MM.1S (cell line): ENCODE results near the gene CDT1.

ENCODE experiments used
- DNase-seq: peaks from one replicate; pipeline ENCODE4 v3.0.0-alpha.2; 2015
- H2AFZ ChIP-seq: fragments of 300-600 bp; sonication (generic); 2 replicates; pipeline ENCODE4 v1.6.0; 2016; ENCODE audit warnings: antibody characterized with exemption, low read length
- H3F3A ChIP-seq: fragments of 300-600 bp; sonication (generic); 2 replicates; pipeline ENCODE4 v1.6.1; 2016; ENCODE audit warnings: mild to moderate bottlenecking, antibody characterized with exemption, low read length, moderate library complexity, mixed read lengths; ENCODE audit not compliant: insufficient read depth
- H3K27ac ChIP-seq: fragments of 300-600 bp; sonication (generic); 2 replicates; pipeline ENCODE4 v1.5.1; 2016; ENCODE audit warnings: mild to moderate bottlenecking, low read length
- H3K27me3 ChIP-seq: fragments of 300-600 bp; sonication (generic); replicated peaks from 2 replicates; pipeline ENCODE4 v1.6.0; 2016; ENCODE audit warnings: low read length; ENCODE audit not compliant: insufficient read depth
- H3K36me3 ChIP-seq: fragments of 300-600 bp; sonication (generic); replicated peaks from 2 replicates; pipeline ENCODE4 v1.6.1; 2016; ENCODE audit warnings: mild to moderate bottlenecking, low read length, mixed read lengths; ENCODE audit not compliant: insufficient read depth
- H3K4me1 ChIP-seq: fragments of 300-600 bp; sonication (generic); 2 replicates; pipeline ENCODE4 v1.6.1; 2016; ENCODE audit warnings: low read length, mixed read lengths
- H3K4me2 ChIP-seq: fragments of 300-600 bp; sonication (generic); 2 replicates; pipeline ENCODE4 v1.6.0; 2016; ENCODE audit warnings: low read depth, low read length
- H3K4me3 ChIP-seq: fragments of 300-600 bp; sonication (generic); 2 replicates; pipeline ENCODE4 v1.5.1; 2016; ENCODE audit warnings: low read length, mixed read lengths
- H3K79me2 ChIP-seq: fragments of 300-600 bp; sonication (generic); 2 replicates; pipeline ENCODE4 v1.6.1; 2016; ENCODE audit warnings: mixed run types, low read length, mixed read lengths
- H3K9ac ChIP-seq: fragments of 300-600 bp; sonication (generic); 2 replicates; pipeline ENCODE4 v1.6.1; 2016; ENCODE audit warnings: low read length, mixed read lengths
- H3K9me2 ChIP-seq: fragments of 300-600 bp; sonication (generic); replicated peaks from 2 replicates; pipeline ENCODE4 v1.6.1; 2016; ENCODE audit warnings: mild to moderate bottlenecking, low read length, mixed read lengths; ENCODE audit not compliant: insufficient read depth
- H3K9me3 ChIP-seq: fragments of 300-600 bp; sonication (generic); replicated peaks from 2 replicates; pipeline ENCODE4 v1.6.1; 2016; ENCODE audit warnings: mild to moderate bottlenecking, low read length, mixed read lengths; ENCODE audit not compliant: insufficient read depth
- H4K20me1 ChIP-seq: fragments of 300-600 bp; sonication (generic); 2 replicates; pipeline ENCODE4 v1.6.1; 2016; ENCODE audit warnings: mild to moderate bottlenecking, low read length, moderate library complexity, mixed read lengths; ENCODE audit not compliant: insufficient read depth
- CTCF ChIP-seq: fragments of 300-600 bp; sonication (generic); IDR thresholded peaks from 2 replicates; pipeline ENCODE4 v1.5.1; 2016; ENCODE audit warnings: antibody characterized with exemption, low read length, mixed read lengths
- EZH2 ChIP-seq: fragments of 300-600 bp; sonication (generic); optimal IDR thresholded peaks from 2 replicates; pipeline ENCODE3; 2017; ENCODE audit warnings: low read depth, mild to moderate bottlenecking, antibody characterized with exemption, low read length, mixed read lengths
- EZH2phosphoT487 ChIP-seq: fragments of 300-600 bp; sonication (generic); IDR thresholded peaks from 2 replicates; pipeline ENCODE4 v1.6.1; 2018; ENCODE audit warnings: antibody characterized with exemption, low read length

Gene CDT1

GRCh38 chr16:88764913-88765349, 38.7 kb upstream of the CDT1 start:
- H3K79me2 ChIP-seq = peaks cover 96% of the 10 kb centered on the region
- TF ChIP-seq EZH2phosphoT487 (no peak), CTCF (no peak), EZH2 (no peak)
- H3K9me3 ChIP-seq = no peaks in the 10 kb centered on the region
- H3K27ac ChIP-seq = no peak overlapping the region
- H3K4me2 ChIP-seq = no peak overlapping the region
- H3K27me3 ChIP-seq = no peaks in the 10 kb centered on the region
- H3K9me2 ChIP-seq = no peaks in the 10 kb centered on the region
- DNase-seq = no peak
- H3K9ac ChIP-seq = no peak overlapping the region
- H2AFZ ChIP-seq = no peak overlapping the region
- no peaks in the 10 kb centered on the region for H3K4me1 ChIP-seq
- no peaks in the 10 kb centered on the region for H3F3A ChIP-seq
- H3K4me3 ChIP-seq = no peak overlapping the region
- no peaks in the 10 kb centered on the region for H3K36me3 ChIP-seq
- H4K20me1 ChIP-seq = peaks cover 12% of the 10 kb centered on the region

GRCh38 chr16:88766975-88767374, 36.6 kb upstream of the CDT1 start:
- no peaks in the 10 kb centered on the region for H3K27me3 ChIP-seq
- H3K4me1 ChIP-seq = no peaks in the 10 kb centered on the region
- DNase-seq = no peak
- no peak for TF ChIP-seq EZH2
- TF ChIP-seq CTCF = no peak
- no peak for TF ChIP-seq EZH2phosphoT487
- no peaks in the 10 kb centered on the region for H3K9me2 ChIP-seq
- no peak overlapping the region for H3K27ac ChIP-seq
- H2AFZ ChIP-seq = no peak overlapping the region
- no peak overlapping the region for H3K9ac ChIP-seq
- no peak overlapping the region for H3K4me2 ChIP-seq
- peaks cover 94% of the 10 kb centered on the region for H3K79me2 ChIP-seq
- peaks cover 23% of the 10 kb centered on the region for H4K20me1 ChIP-seq
- no peaks in the 10 kb centered on the region for H3F3A ChIP-seq
- no peak overlapping the region for H3K4me3 ChIP-seq
- H3K9me3 ChIP-seq = no peaks in the 10 kb centered on the region
- H3K36me3 ChIP-seq = no peaks in the 10 kb centered on the region

- DNase-seq = no peak
- no peaks in the 10 kb centered on the region for H3K9me2 ChIP-seq
- H3K27me3 ChIP-seq = no peaks in the 10 kb centered on the region
- no peak overlapping the region for H2AFZ ChIP-seq
- no peaks in the 10 kb centered on the region for H3K9me3 ChIP-seq
- no peak overlapping the region for H3K4me3 ChIP-seq
- H3K4me1 ChIP-seq = no peaks in the 10 kb centered on the region
- TF ChIP-seq EZH2 = no peak
- no peak for TF ChIP-seq EZH2phosphoT487
- TF ChIP-seq CTCF = no peak
- H3K36me3 ChIP-seq = no peaks in the 10 kb centered on the region
- no peaks in the 10 kb centered on the region for H3F3A ChIP-seq
- H3K4me2 ChIP-seq = no peak overlapping the region
- peaks cover 94% of the 10 kb centered on the region for H3K79me2 ChIP-seq
- no peak overlapping the region for H3K9ac ChIP-seq
- peaks cover 23% of the 10 kb centered on the region for H4K20me1 ChIP-seq
- no peak overlapping the region for H3K27ac ChIP-seq
Measured at GRCh38 chr16:88767546-88768070, 36.0 kb upstream of the CDT1 start.
